Sciatic nerve (tissue), 2 donors: ENCODE results near the gene CCDC122. TPM values are rescaled to one million over a fixed set of nuclear protein-coding genes. Genes with fewer than 3 reads are reported as not detected.
A peak's percentile ranks its signal among the peaks of the same experiment; 100 is the strongest.
"Not testable (repeated sequence)": the region's sequence is repeated elsewhere in the genome, so short reads cannot be mapped to it uniquely, and the experiment has no call there.

Source experiments
- ATAC-seq: fragments of 200-7000 bp; cut with Tn5 transposase; one replicate; pipeline ENCODE4 v1.9.1; 2020; ENCODE audit warnings: mild to moderate bottlenecking, moderate library complexity
- DNase-seq: peaks from one replicate; pipeline ENCODE4 v3.0.0-alpha.2; 2020; ENCODE audit warnings: low spot score
- intact Hi-C: fragments of 100-400 bp; cut with DNase I; formaldehyde crosslinking; loops from one replicate; pipeline ENCODE4 v1.14.2; 2022
- total RNA-seq: library from RNA; stranded (reverse); fragmentation: NEBNext Ultra II Directional; extraction: Animal tissue kit (Norgen Biotek cat#: 25700); gene quantifications from one replicate; pipeline ENCODE4 v1.2.1, GENCODE V29; 2021
- donor health status: DM: no; HTN: no; CAD: no.
- donor health status: DM: no; HTN: no; CAD: no.

CCDC122 gene
- total RNA-seq, 1 donor from 2014 or later, result 5.2 TPM

GRCh38 chr13:43879755-43880181 lies 228 bp upstream of the CCDC122 start, which contains the start of gene LACC1:
Gene LACC1 (plus strand): TSS chr13:43879904. CDS start chr13:43880986, 1,082 bp downstream.
- intact Hi-C loops, result no loop called here
- ATAC-seq, result peak; percentile 74
- no peak for DNase-seq

DNA sequence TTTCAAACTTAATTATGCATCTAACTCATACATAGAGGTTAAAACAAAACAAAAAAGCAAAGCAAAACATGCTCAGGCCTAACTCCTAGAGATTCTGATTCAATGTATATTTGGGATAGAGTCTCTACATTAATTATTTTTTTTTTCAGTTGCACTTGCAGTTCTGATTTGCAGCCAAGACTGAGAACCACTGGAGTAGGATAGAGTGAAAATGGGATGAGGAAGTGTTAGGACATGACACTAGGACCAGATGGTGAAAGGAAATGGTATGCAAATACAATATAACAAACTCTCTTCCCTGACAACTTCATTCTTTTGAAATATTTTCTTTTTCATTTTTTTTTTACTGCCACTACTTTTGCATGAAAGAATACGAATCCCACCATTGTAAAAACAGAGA lies 1.8 kb downstream of the CCDC122 start:
- no peak for ATAC-seq
- intact Hi-C loops, result no loop called here
- no peak for DNase-seq

DNA sequence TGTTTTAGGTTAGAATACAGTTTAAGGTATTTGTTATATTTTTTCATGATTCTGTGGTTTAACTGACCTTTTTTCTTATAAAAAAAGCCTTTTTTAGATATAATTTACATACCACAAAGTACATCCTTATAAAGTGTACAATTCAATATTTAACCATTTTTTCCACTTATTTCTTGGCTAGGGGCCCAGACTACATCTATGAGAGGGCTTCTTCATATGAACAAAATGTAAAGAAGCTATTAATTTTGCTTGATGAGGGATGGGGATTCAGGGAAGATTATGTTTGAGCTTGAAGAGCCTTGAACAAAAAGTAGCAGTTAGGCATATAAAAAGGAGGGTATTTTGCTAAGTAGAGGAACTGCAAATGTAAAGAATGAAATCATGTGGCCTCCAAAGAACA lies 2.2 kb downstream of the CCDC122 start:
- intact Hi-C loops, result no loop called here
- no peak for ATAC-seq
- DNase-seq, result no peak

- DNase-seq (no peak), ATAC-seq (no peak)
- intact Hi-C loops, result no loop called here
These were observed 3.2 kb downstream of the CCDC122 start for GRCh38 chr13:43876366-43876765.

- ATAC-seq, result no peak
- no peak for DNase-seq
- intact Hi-C loops, result no loop called here
These were observed 4.9 kb downstream of the CCDC122 start for GRCh38 chr13:43874504-43875092.

GRCh38 chr13:43872181-43872580 lies 7.4 kb downstream of the CCDC122 start:
- intact Hi-C loops, result no loop called here
- no peak for ATAC-seq
- DNase-seq, result no peak

DNA sequence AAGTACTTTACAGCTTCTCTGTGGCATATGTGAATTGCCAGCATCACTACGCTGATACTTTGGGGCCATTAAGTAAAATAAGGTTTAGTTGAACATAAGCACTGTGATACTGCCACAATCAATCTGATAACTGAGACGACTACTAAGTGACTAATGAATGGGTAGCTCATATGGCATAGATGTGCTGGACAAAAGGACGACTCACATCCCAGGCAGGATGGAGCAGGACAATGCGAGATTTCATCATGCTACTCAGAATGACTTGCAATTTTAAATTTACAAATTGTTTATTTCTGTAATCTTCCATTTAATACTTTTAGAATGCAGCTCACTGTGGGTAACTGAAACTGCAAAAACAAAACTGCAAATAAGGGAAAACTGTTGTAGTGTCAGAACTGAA lies 13.6 kb downstream of the CCDC122 start:
- DNase-seq, result no peak
- intact Hi-C loops, result no loop called here

DNA sequence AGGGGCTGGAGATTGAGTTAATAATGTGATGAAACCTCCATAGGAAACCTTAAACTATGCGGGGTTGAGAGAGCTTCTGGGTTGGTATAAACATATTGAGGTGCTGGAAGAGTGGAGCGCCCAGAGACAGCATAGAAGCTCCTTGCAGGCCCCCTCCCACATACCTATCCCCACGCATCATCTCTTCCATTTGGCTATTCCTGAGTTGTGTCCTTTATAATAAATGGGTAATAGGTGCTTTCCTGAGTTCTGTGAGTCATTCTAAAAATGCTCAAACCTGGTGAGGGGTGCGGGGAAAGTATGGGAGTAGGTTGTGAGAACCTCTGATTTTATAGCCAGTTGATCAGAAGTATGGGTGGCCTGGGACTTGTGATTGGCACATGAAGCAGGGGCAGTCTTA lies 14.6 kb downstream of the CCDC122 start:
- intact Hi-C loops, result no loop called here
- ATAC-seq (no peak), DNase-seq (no peak)

More for the DNA sequence above, 13.6 kb downstream of the CCDC122 start:
- no peak for ATAC-seq

GRCh38 chr13:43861863-43862262 lies 17.7 kb downstream of the CCDC122 start:
- DNase-seq, result no peak
- intact Hi-C loops, result no loop called here
- ATAC-seq, result no peak

- DNase-seq (no peak), ATAC-seq (no peak)
- intact Hi-C loops, result no loop called here
These were observed 26.6 kb downstream of the CCDC122 start for GRCh38 chr13:43852923-43853404.

GRCh38 chr13:43850873-43851272 lies 28.7 kb downstream of the CCDC122 start:
- ATAC-seq, result no peak
- intact Hi-C loops, result no loop called here

GRCh38 chr13:43848001-43848649 lies 31.4 kb downstream of the CCDC122 start:
- intact Hi-C loops, result no loop called here
- DNase-seq (no peak), ATAC-seq (no peak)

More at GRCh38 chr13:43850873-43851272, 28.7 kb downstream of the CCDC122 start:
- no peak for DNase-seq

- ATAC-seq, result no peak
- no peak for DNase-seq
- intact Hi-C loops, result loop anchor here (2.0 kb wide), 1 partner anchor 26 kb away; no protein-coding TSS in a partner anchor
These were observed 32.9 kb downstream of the CCDC122 start for GRCh38 chr13:43846496-43847158.

DNA sequence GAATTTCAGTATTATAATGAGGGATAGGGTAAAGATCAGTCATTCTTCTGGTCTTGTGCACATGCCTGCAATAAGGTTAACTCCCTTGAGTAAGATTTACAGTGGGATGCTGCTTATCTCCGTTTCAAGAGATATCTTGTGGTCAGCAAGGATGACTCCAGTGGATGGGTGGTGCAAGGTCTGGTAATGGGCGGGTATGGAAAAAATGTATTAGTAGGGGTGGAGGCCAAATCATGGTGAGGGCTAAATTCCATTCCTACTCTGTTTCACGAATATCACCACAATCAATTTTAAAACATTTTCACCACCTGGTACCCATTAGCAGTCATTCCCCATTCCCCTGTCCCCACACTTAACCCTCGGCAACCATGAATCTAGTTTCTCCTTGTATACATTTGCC lies 40.6 kb downstream of the CCDC122 start:
- ATAC-seq (no peak), DNase-seq (no peak)
- intact Hi-C loops, result no loop called here

- no peak for ATAC-seq
- intact Hi-C loops, result no loop called here
- no peak for DNase-seq
These were observed 43.8 kb downstream of the CCDC122 start for GRCh38 chr13:43835701-43836100.

DNA sequence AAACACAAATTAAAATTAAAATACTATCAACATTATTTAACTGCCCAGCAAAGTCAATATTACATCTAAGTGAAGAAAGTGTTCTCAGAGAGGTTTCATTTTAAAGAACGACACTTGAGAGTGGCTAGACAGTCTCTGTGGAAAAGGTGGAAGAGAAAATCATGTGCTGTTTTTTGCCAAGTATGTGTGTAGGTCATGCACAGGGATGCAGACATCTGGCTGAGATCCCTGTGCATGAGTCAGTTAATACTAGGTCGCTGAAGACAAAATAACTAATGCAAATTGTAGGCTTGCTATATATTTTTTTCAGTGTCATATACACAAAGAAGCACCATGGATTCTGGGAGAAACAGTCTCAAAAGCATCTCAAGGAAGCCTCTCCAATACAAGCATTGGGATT lies 48.5 kb downstream of the CCDC122 start:
- intact Hi-C loops, result no loop called here
- DNase-seq (no peak), ATAC-seq (no peak)

DNA sequence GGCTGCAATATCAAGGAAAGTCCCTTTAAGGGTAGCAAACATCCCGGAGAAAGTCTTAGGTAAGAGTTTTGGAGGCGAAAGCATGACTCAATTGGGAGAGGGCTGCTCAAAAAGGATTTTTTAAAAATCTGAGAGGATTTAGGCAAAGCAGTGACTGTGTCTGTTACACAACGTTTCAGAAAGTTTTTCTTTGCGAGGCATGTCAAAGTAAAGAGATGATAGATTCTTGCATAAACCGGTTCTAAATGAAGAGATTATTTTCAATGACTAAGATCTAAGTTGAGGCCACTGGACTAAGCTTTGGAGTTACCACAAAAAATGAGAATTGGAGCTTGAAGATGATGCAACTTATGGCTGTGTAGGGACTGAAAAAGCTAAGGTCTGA lies 49.1 kb downstream of the CCDC122 start:
- intact Hi-C loops, result no loop called here
- ATAC-seq, result peak; percentile 38
- no peak for DNase-seq

GRCh38 chr13:43824656-43825055 lies 54.9 kb downstream of the CCDC122 start:
- intact Hi-C loops, DNase-seq, ATAC-seq: not testable (repeated sequence)

GRCh38 chr13:43822969-43823368 lies 56.6 kb downstream of the CCDC122 start:
- no peak for DNase-seq
- intact Hi-C loops, result no loop called here
- ATAC-seq, result no peak

GRCh38 chr13:43816401-43816889 lies 63.1 kb downstream of the CCDC122 start:
- intact Hi-C loops, result no loop called here
- ATAC-seq, result no peak

More at GRCh38 chr13:43816401-43816889, 63.1 kb downstream of the CCDC122 start:
- DNase-seq, result no peak
